ENCODE data around the gene CNTN3.

CNTN3 gene

DNA sequence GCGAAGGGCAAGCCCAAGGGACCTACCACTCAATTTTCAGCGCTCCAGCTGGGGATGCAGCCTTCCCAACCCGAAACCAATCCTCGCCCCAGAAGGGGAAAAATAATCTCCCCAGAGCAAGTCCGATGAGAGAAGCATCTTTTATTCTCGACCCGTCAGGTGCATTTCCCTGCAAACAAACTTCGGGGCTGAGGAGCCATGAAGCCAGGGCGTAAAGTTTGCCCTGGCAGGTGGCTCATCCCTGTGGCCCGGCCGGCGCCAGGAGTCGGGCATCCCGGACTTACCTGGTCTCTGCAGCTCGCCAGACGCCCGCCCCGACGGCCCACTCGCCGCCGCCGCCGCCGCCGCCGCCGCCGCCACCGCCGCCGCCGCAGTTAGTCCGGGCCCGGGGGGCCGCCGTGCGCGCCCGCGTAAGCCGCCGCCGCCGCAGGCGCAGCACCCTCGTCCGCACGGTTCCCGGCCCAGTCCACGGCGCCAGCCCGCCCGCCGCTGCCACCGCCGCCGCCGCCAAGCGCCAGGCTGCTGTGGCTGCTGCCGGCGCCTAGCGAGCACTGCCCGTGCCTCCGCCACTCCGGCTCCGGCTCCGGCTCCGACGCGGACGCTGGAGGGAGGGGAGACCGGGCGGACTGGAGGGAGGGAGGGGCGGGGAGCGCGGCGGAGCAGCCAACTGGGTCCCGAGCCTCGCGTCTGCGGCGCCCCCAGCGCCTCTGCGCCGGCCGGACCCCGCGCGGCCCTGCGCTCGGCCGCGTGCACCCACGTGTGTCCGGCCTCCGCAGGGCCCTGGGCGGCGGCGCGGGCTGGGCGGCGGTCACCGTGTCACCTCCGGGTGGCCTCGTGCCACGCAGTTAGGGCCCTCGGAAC, at the start of gene CNTN3:
TSS of gene CNTN3 (minus strand) at position 553 of the 861 bp plus-strand sequence. CDS start 93,547 bp downstream, outside the sequence.
- DNase-seq (no peak), ATAC-seq (no peak)
- Mint-ChIP-seq H3K4me1 (no peaks in the 10 kb centered on the region), H3K4me3 (no peak within 1 kb of the TSS), H3K27me3 (peaks cover 22% of the 10 kb centered on the region), H3K27ac (no peak within 1 kb of the TSS), H3K9me3 (peaks cover under 1 to 9% of the 10 kb centered on the region in 2 donors)

DNA sequence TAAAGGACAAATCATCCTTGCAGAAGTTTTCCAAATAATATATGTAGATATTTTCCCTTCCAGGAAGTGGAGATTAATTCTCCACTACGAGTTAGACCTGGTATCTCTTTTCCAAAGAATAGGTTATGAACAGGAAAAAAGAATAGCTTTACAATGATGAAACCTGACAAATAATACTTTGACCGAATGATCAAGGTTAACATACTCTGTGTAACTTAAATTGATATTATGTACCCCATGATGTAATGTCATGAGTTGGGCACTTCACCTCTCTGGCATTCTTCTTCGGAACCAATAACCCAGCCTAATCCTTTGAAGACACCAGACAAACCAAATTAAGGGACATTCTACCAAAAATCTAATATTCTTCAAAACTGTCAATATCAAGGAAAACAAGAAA, 48.7 kb upstream of the CNTN3 start:
- no peaks in the 10 kb centered on the region for H3K4me1 Mint-ChIP-seq
- no peak overlapping the region for H3K4me3 Mint-ChIP-seq
- DNase-seq (no peak), ATAC-seq (no peak)
- peaks cover 11 to 28% of the 10 kb centered on the region in 2 donors for H3K9me3 Mint-ChIP-seq
- H3K27me3 Mint-ChIP-seq: no peaks in the 10 kb centered on the region
- no peak overlapping the region for H3K27ac Mint-ChIP-seq

DNA sequence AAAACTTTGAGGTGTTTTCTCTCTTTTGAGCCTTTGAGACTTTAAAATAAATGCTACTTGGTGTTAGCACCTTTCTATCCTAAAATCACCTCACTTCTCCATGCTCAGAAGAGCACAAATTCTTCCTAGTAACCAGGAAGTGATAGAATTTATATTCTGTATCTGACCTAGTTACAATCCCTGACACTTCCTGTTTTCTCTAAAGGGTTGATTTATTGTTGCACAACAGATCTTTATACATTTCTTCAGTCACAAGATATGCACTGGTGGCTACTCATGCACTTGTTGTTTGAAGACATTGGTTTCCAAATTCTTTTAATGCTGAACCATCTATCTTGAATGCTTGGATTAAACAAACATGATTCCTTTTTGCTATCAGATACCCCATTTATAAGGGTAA, 47.2 kb upstream of the CNTN3 start:
- H3K27ac Mint-ChIP-seq: no peak overlapping the region
- DNase-seq (no peak), ATAC-seq (no peak)
- no peaks in the 10 kb centered on the region for H3K27me3 Mint-ChIP-seq
- no peaks in the 10 kb centered on the region for H3K4me1 Mint-ChIP-seq
- H3K9me3 Mint-ChIP-seq: peaks cover 4 to 17% of the 10 kb centered on the region in 2 donors
- H3K4me3 Mint-ChIP-seq: no peak overlapping the region

DNA sequence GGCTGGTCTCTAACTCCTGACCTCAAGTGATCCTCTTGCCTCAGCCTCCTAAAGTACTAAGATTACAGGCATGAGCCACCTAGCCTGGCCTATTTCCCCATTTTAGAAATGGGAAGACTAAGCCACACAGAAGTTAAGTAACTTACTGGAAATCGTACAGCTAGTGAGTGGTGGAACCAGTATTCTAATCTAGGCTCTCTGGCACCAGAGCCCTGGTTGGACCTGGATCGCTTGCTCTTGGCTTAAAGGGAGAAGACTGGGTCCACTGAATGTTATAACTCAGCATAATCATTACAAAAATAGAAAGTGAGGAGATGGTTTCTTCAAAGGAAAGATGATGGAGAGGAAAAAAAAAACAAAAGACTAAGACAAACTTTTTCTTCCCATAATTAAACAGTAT, 37.4 kb upstream of the CNTN3 start:
- no peak for ATAC-seq
- no peak for DNase-seq
- no peak overlapping the region for H3K27ac Mint-ChIP-seq
- H3K4me3 Mint-ChIP-seq: no peak overlapping the region
- no peaks in the 10 kb centered on the region for H3K9me3 Mint-ChIP-seq
- no peaks in the 10 kb centered on the region for H3K4me1 Mint-ChIP-seq
- H3K27me3 Mint-ChIP-seq: no peaks in the 10 kb centered on the region

DNA sequence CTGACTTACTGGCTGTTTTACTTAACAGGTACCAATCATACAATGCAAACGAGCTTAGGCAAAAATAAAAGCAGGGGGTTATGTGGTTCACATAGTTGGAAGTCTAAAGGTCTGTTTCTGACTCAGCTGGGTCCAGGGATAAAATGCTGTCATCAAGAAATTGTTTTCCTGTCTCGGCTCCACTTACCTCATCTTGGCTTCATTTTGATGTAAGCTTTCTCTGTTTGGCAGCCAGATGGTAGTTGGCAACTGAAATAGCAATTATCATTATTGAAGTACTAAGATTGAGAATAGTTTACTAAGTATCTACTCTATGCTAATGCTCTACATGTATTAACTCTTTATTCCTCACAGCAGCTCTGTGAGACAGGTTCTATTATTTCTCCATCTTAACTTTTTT, 36.8 kb upstream of the CNTN3 start:
- H3K4me1 Mint-ChIP-seq: no peaks in the 10 kb centered on the region
- ATAC-seq: no peak
- H3K27ac Mint-ChIP-seq: no peak overlapping the region
- H3K9me3 Mint-ChIP-seq: no peaks in the 10 kb centered on the region
- H3K4me3 Mint-ChIP-seq: no peak overlapping the region
- no peak for DNase-seq
- H3K27me3 Mint-ChIP-seq: no peaks in the 10 kb centered on the region

DNA sequence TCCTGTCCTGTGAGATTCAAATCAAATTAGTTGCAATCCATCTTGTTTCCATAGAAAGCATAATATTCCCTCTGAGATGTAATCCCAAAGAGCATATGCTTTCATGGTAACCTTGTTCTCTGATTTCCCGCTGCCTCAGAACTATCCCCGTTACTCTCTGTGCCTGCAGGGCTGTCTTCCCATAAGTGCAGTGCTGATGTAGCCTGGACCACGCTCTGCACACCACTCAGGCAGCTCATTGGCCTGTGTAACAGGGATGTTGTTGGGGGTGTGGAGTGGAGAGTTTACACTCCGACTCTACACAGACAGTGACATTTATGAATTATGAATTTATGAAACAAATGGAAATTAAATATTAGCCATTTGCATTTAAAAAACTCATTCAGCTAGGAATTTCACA, 33.6 kb upstream of the CNTN3 start:
- Mint-ChIP-seq H3K4me1 (no peaks in the 10 kb centered on the region), H3K4me3 (no peak overlapping the region), H3K27me3 (no peaks in the 10 kb centered on the region), H3K9me3 (peaks cover 0 to 3% of the 10 kb centered on the region in 2 donors), H3K27ac (no peak overlapping the region)
- no peak for ATAC-seq
- DNase-seq: no peak

DNA sequence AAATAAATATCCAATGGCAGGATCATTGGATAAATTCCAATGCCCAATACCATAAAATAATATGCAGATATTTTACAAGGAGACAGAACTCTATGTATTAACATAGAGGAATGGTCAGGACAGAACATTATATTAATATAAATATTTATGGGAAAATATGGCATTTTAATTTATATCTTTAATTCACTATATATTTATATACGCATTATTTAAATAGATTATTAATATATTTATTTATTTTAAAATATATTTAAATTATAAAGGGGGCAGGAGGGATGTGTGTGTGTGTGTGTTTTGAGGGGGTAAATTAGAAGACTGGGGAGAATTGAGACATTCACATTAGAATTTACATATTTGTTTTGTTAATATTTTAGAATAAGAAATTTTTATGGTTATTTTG, 31.6 kb upstream of the CNTN3 start:
- peaks cover 0 to 7% of the 10 kb centered on the region in 2 donors for H3K9me3 Mint-ChIP-seq
- H3K27ac Mint-ChIP-seq: no peak overlapping the region
- no peaks in the 10 kb centered on the region for H3K4me1 Mint-ChIP-seq
- ATAC-seq: no peak
- H3K4me3 Mint-ChIP-seq: no peak overlapping the region
- H3K27me3 Mint-ChIP-seq: no peaks in the 10 kb centered on the region
- DNase-seq: no peak

DNA sequence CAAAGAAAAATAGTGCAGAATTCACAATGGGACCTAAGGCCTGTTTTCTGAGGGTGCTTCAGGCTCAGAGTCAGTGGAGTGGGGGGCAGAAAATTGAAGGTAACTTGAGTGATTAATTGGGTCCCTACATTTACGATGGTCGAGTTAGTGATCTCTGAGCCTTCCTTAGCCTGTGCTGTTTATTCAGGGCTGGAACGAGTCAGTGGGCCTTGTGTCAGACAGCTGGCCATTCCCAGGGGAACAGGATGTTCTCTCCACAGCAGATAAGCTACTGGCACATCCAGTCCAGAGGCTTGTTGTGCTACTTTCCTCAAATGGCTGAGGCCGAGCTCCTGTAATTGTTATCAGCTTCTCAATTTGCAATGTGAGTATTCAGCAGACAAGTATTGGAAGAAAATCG, 29.2 kb upstream of the CNTN3 start:
- Mint-ChIP-seq H3K27me3 (no peaks in the 10 kb centered on the region), H3K4me1 (no peaks in the 10 kb centered on the region), H3K9me3 (peaks cover 0 to 7% of the 10 kb centered on the region in 2 donors), H3K4me3 (no peak overlapping the region), H3K27ac (no peak overlapping the region)
- DNase-seq (no peak), ATAC-seq (no peak)

DNA sequence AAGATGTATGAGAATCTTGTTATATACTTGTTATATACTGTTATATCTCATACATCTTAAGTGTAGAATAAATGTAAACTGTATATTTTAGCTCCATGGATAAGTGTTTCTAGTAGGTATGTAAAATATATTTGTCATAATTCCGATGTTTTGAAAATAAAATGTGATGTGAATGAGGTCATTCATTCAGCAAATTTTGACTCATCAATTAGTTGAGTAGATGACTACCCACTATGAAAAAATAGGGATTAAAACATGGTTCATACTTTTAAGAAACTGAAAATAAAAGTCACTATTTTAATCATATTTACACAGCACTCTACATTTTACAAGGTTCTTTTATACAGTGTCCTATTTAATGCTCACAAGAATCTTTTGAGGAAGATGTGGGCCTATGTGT, 28.4 kb upstream of the CNTN3 start:
- Mint-ChIP-seq H3K4me3 (no peak overlapping the region), H3K9me3 (peaks cover 0 to 7% of the 10 kb centered on the region in 2 donors), H3K4me1 (no peaks in the 10 kb centered on the region), H3K27me3 (no peaks in the 10 kb centered on the region), H3K27ac (no peak overlapping the region)
- ATAC-seq (no peak), DNase-seq (no peak)

DNA sequence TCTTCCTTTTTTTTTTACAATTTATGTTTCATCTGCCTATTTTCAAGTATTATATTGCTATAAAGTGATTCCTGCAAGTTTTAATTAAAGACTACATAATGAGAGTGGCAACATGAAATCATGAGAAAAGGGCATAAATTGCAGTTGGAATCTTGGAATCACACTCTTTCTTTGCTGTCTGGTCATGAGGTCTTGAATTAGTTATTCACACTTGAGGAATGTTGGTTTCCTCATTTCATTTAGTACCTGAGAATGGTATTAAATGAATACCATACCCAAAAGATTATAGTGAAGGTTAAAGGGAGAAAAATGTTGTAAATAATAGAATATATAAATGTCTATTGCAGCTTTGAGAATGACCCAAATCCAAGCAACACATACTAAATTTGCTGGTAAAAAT, 25.8 kb upstream of the CNTN3 start:
- Mint-ChIP-seq H3K4me1 (no peaks in the 10 kb centered on the region), H3K9me3 (peaks cover 8 to 12% of the 10 kb centered on the region in 2 donors), H3K27ac (no peak overlapping the region), H3K4me3 (no peak overlapping the region), H3K27me3 (no peaks in the 10 kb centered on the region)
- DNase-seq: no peak
- ATAC-seq: no peak

DNA sequence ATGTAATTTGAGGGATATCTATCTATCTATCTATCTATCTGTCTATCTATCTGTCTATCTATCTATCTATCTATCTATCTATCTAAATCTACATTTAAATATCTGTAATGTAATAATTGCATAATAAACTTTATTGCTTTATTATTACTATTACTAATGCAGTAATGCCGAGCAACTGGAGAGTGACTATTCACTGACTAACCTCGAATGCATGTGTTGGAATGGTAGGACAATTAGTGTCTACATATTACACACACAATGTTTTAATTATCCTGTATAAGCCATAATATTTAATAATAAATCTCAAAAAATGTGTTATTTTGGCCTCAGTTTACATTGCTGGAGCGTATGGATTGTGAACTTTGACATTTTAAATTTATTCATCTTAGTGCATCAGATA, 25.2 kb upstream of the CNTN3 start:
- Mint-ChIP-seq H3K27ac (no peak overlapping the region), H3K9me3 (peaks cover 8 to 12% of the 10 kb centered on the region in 2 donors), H3K27me3 (no peaks in the 10 kb centered on the region), H3K4me1 (no peaks in the 10 kb centered on the region), H3K4me3 (no peak overlapping the region)
- DNase-seq (no peak), ATAC-seq (no peak)

DNA sequence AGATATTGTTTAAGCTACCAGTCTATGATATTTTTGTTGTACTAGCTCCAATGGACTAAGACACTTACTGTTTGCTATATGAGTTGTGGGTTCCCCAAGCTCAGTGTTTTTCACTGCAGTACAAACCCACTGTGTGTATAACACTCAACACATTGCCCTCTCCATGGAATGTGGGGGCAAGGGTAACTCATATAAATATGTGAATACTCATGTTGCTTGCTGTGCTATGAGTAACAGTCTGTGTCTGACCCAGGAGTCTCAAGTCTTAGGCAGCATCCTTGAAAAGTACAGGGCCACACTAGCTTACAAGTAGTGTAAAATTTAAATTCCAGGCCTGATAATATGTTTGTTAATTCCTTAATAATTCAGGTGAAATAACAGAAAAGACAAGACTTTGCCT, 22.5 kb upstream of the CNTN3 start:
- Mint-ChIP-seq H3K4me3 (no peak overlapping the region), H3K9me3 (peaks cover 8 to 17% of the 10 kb centered on the region in 2 donors), H3K4me1 (no peaks in the 10 kb centered on the region), H3K27me3 (no peaks in the 10 kb centered on the region), H3K27ac (no peak overlapping the region)
- DNase-seq: no peak
- no peak for ATAC-seq

DNA sequence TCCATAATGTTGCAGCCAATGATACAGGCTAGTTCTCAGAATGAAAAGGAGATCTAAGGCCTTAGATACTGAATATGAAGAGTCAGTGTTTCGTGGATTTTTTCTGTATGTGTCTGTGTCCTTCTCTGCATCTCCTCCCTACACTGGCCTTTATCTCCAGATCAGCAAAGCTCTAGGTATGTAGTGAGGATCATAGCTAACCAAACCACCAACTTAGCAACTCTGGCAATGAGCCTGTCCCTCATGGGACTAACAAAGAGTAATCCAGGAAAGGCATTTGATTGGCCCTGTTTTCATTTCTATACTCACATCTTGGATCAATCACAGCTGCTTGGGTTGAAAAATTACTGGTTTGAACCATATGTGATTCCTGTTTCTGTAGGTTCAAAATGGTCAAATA, 18.6 kb upstream of the CNTN3 start:
- ATAC-seq (no peak), DNase-seq (no peak)
- no peaks in the 10 kb centered on the region for H3K27me3 Mint-ChIP-seq
- H3K4me1 Mint-ChIP-seq: no peaks in the 10 kb centered on the region
- H3K27ac Mint-ChIP-seq: no peak overlapping the region
- H3K4me3 Mint-ChIP-seq: no peak overlapping the region
- H3K9me3 Mint-ChIP-seq: peaks cover 8 to 21% of the 10 kb centered on the region in 2 donors

DNA sequence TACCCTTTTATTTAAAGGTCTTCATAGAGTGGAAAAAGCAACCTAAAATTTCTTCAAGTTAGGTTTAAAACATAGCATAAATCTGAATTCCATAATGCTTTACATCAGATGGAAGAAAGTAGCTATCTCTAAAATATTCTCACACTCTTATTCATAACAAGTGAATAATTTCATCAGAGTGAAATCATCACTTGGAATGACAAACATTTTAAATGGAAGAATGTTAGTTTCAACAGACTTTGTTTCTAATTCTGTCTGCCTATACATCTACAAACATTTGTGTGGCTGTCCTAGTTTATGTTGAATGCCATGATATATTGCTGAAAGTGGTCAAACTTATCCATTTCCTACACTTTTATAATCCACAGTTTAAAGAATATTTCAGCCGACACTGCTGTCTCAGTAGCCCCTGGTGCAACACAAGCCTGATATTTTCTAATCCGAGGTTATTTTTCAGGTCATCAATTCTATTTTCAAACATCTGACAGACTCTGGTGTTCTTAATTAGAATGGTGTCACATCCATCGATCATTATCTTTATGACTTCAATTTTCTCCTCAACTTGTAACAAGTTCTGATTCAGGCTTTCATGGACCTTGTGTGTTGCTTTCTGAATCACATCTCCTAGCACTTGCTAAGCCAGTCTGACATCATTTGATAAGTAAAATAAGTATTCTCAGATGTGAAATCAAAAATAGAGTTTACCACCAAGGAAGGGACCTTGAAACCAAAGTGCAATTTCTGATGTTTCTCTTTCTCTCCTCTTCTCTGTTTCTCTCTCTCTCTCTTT, 17.1 kb upstream of the CNTN3 start:
- H3K27me3 Mint-ChIP-seq: no peaks in the 10 kb centered on the region
- no peak for ATAC-seq

DNA sequence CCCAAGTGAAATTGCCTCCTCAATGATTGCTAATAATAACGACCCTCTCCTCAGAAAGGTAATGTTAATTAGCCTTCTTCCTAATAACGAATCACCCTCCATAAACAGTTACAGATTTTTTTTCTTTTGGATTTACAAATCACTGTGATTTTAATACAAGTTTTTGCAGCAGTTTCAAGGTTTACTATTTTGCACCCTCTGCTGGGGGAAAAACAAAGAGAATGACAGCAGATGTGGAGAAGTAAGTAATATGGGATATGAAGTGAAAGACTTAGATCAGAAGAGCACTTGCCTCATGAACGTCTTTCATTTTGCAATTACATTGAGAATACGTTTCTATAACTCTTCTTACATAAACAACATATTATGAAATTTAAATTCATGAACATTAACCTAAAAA, 16.1 kb upstream of the CNTN3 start:
- H3K27ac Mint-ChIP-seq: no peak overlapping the region
- no peak overlapping the region for H3K4me3 Mint-ChIP-seq
- no peaks in the 10 kb centered on the region for H3K27me3 Mint-ChIP-seq
- H3K4me1 Mint-ChIP-seq: no peaks in the 10 kb centered on the region
- DNase-seq (no peak), ATAC-seq (no peak)
- peaks cover 0 to 21% of the 10 kb centered on the region in 2 donors for H3K9me3 Mint-ChIP-seq

More for the DNA sequence above, 17.1 kb upstream of the CNTN3 start:
- no peak for DNase-seq
- H3K4me3 Mint-ChIP-seq: no peak overlapping the region
- no peaks in the 10 kb centered on the region for H3K4me1 Mint-ChIP-seq
- no peak overlapping the region for H3K27ac Mint-ChIP-seq
- peaks cover 5 to 23% of the 10 kb centered on the region in 2 donors for H3K9me3 Mint-ChIP-seq

DNA sequence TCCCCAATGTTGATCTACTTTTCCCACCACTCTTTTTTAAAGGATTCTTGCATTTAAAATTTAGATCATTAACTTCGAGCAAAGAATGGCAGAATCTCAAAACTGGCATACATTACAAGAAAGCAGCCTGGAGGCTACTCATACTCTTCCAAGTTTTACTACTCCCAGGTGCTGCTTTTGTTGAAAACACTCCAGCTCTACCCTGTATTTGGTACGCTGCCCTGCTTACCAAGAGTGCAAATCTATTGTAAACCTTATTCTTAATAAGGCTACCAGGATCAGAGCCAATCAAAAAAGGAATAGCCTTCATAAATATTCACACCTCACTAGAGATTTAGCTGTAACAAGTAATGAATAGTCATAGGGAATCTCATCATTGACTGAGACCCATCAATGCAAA, 11.6 kb upstream of the CNTN3 start:
- Mint-ChIP-seq H3K4me3 (no peak overlapping the region), H3K27ac (no peak overlapping the region), H3K4me1 (no peaks in the 10 kb centered on the region), H3K9me3 (peaks cover 0 to 12% of the 10 kb centered on the region in 2 donors), H3K27me3 (no peaks in the 10 kb centered on the region)
- no peak for ATAC-seq
- DNase-seq: no peak

Data from stimulated activated naive CD8-positive, alpha-beta T cell treated with anti-CD3 and anti-CD28 coated beads, Interleukin-15, amount 100 ng/mL, for 72 hours (primary cell).